Activated naive CD4-positive, alpha-beta T cell treated with anti-CD3 and anti-CD28 coated beads, Interleukin-2, amount 50 U/mL, for 24 hours (primary cell): ENCODE results near the gene RASGEF1B.

ENCODE experiments used
- H3K27ac Mint-ChIP-seq: one replicate; pipeline ENCODE4 v1.8.0; 2021; ENCODE audit warnings: mild to moderate bottlenecking, mixed read lengths
- H3K27me3 Mint-ChIP-seq: one replicate; pipeline ENCODE4 v1.8.0; 2021; ENCODE audit warnings: mixed read lengths
- H3K36me3 Mint-ChIP-seq: one replicate; pipeline ENCODE4 v1.8.0; 2021; ENCODE audit warnings: mixed read lengths
- H3K4me1 Mint-ChIP-seq: one replicate; pipeline ENCODE4 v1.8.0; 2021; ENCODE audit warnings: mixed read lengths
- H3K4me3 Mint-ChIP-seq: one replicate; pipeline ENCODE4 v1.8.0; 2021; ENCODE audit warnings: mild to moderate bottlenecking, mixed read lengths
- H3K9me3 Mint-ChIP-seq: one replicate; pipeline ENCODE4 v1.8.0; 2021; ENCODE audit warnings: mixed read lengths

The RASGEF1B gene

DNA sequence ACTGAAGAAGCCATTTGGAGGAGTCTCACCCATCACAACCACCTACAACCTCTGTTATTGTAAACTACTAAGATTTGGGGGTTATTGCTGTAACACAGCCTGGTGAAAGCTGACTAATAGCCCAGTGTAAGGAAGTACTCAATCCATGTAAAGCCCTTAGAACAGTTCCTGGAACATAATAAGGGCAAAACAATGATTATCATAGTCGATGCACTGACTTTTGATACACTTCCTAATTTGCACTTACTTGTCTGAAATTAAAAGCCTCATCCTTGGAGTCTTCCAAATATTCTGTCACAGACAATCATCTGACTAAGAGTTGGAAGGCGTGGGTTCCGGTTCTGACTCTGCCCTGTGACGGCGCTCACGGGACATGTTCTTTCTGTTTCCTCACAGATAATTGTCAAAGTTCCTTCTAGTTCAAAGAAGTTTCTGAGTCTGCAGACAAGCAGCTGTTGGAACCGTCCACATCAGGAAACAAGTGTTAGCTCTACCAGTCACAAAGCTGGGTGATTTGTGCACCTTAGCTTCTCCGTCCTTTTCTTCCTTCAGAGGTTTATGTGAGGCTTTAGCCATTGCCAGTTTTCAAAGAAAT is 33.4 kb upstream of the RASGEF1B start:
- H3K27me3 Mint-ChIP-seq = no peaks in the 10 kb centered on the region
- H3K36me3 Mint-ChIP-seq = no peaks in the 10 kb centered on the region
- H3K4me1 Mint-ChIP-seq = peaks cover 55% of the 10 kb centered on the region
- no peaks in the 10 kb centered on the region for H3K9me3 Mint-ChIP-seq
- peak overlapping the region; percentile 91 for H3K27ac Mint-ChIP-seq
- peak overlapping the region; percentile 66 for H3K4me3 Mint-ChIP-seq

DNA sequence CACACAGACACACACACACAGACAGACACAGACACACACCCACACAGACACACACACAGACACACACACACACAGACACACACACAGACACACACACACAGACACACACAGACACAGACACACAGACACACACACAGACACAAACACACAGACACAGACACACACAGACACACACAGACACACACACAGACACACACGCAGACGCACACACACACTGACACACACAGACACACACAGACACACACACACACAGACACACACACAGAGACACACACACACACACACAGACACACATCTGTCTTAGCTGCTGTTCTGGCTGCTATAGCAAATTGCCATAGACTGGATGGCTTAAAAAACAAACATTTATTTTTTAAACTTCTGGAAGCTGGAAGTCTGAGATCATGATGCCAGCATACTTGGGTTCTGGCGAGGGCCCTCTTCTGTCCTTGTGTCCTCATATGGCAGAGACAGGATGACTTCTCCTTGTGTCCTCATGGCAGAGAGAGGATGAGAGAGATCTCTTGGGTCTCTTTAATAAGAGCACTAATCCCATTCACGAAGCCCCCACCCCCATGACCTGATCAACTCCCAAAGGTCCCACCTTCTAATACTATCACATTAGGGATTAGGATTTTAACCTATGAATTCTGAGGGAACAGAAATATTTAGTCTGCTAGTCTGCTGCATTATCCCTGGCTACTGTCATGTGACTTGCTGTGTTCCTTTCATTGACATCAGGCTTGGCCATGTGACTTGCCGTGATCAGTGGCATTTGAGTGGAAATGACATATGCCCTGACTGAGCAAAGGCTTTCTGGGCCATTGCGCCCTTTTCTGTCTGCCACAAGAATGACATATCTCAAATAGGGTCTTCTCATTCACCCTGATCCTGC is 32.7 kb upstream of the RASGEF1B start:
- H3K27me3 Mint-ChIP-seq = no peaks in the 10 kb centered on the region
- H3K4me3 Mint-ChIP-seq = peak overlapping the region; percentile 66
- H3K27ac Mint-ChIP-seq = peak overlapping the region; percentile 91
- H3K9me3 Mint-ChIP-seq = no peaks in the 10 kb centered on the region
- peaks cover 61% of the 10 kb centered on the region for H3K4me1 Mint-ChIP-seq
- H3K36me3 Mint-ChIP-seq = no peaks in the 10 kb centered on the region

DNA sequence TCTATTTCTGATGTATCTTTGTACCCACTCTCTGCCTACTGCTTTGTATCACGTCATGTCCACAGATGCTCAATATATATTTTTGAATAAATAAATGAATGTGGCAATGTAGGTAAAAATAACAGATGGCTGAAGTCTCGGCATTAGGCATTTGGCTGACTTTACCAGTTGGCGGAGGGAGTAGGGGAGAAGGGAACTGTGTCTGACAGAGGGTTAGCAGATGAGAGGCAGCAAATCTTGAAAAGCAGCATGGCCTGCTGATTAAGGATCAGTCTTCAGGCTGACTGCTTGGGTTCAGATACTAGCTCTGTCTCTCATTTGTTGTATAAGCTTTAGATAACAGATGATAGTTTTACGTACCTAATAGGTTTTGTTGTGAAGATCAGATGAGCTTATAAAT is 31.9 kb upstream of the RASGEF1B start:
- no peaks in the 10 kb centered on the region for H3K27me3 Mint-ChIP-seq
- H3K27ac Mint-ChIP-seq = peak overlapping the region; percentile 18
- H3K36me3 Mint-ChIP-seq = no peaks in the 10 kb centered on the region
- H3K9me3 Mint-ChIP-seq = no peaks in the 10 kb centered on the region
- no peak overlapping the region for H3K4me3 Mint-ChIP-seq
- H3K4me1 Mint-ChIP-seq = peaks cover 57% of the 10 kb centered on the region

DNA sequence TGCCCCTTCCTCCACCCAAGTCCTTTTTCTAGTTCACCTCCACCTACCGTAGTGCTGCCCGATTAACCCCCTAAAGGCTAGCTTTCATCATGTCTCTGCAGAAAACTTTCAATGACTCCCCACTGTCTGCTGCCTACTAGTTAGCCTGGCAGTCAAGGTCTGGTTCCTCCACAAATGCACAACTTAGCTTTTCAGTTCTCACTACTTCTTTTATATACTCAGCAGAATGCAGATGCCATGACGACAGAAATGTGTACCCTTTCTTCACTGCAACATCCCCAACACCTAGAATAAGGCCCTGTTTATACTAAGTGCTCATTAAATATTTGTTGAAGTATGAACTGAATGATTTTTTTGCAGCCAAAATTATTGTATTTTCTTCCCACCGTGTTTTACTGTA is 30.9 kb upstream of the RASGEF1B start:
- Mint-ChIP-seq H3K36me3 (no peaks in the 10 kb centered on the region), H3K4me3 (no peak overlapping the region), H3K27me3 (no peaks in the 10 kb centered on the region), H3K27ac (peak overlapping the region; percentile 5), H3K4me1 (peaks cover 47% of the 10 kb centered on the region), H3K9me3 (no peaks in the 10 kb centered on the region)

DNA sequence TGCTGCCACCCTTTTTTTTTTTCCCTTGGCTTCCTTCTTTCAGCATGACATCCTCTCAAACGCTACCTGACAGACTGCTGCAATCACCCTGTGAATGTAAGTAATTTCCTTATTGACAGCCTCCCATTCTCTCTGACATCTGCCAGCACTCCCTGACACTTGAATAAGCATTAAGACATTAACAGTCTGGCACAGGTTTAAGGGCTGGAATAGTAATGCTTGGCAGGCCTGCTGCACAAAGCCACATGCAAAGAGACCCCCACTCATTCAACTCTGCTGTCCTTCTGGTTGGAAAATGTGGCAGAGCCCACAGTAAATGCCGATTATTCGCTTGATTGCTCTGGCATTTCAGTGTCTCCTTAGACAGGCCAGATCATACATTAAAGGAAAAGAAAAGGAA is 28.1 kb upstream of the RASGEF1B start:
- Mint-ChIP-seq H3K27ac (no peak overlapping the region), H3K4me3 (no peak overlapping the region), H3K4me1 (peaks cover 35% of the 10 kb centered on the region), H3K36me3 (peaks cover 3% of the 10 kb centered on the region), H3K9me3 (peaks cover 5% of the 10 kb centered on the region), H3K27me3 (no peaks in the 10 kb centered on the region)

DNA sequence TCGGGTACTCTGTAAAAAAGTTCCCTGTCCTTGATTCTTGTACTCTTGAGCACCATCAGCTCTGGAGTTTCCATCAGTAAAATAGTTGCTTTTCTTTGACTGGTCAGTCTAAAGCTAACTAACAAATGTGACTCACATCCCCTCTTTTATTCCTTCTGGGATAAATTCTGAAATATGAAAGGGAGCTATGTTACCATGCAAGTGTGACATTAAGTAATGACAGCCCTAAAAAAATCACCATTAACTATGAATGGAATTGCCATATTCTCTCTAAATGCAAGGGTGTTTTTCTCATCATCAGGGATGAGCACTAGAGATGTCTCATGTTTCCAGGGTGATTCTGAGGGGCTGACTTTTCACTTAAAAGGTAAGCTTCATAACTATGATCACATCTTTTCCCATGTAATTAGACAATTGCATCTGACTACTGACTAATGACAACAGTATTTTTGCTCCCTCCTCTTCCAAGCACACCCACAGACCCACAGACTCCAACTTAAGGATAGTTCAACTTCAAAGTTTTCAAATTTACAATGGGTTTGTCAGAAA is 26.9 kb upstream of the RASGEF1B start:
- H3K27me3 Mint-ChIP-seq = no peaks in the 10 kb centered on the region
- H3K4me1 Mint-ChIP-seq = peaks cover 32% of the 10 kb centered on the region
- H3K9me3 Mint-ChIP-seq = peaks cover 5% of the 10 kb centered on the region
- H3K4me3 Mint-ChIP-seq = no peak overlapping the region
- H3K27ac Mint-ChIP-seq = no peak overlapping the region
- H3K36me3 Mint-ChIP-seq = peaks cover 6% of the 10 kb centered on the region

DNA sequence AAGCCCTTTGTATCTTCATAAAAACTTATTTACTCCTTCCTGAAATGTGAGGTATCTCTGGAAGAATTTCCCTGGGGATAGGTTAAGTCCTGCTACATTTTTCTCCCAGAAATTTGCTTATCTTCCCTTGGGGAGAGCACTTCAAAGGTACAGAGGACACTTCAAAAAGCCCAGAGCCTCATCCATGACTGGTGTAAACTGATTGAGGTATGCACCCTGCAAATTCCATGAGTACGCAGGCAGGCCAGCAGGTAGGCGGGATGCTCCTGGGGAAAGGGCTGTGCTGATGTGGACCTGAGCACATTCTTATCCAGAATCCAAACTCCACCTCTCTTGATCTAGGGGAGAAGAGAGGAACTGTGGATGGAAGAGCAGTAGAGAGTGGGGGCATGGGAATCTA is 26.3 kb upstream of the RASGEF1B start:
- Mint-ChIP-seq H3K27ac (no peak overlapping the region), H3K27me3 (no peaks in the 10 kb centered on the region), H3K9me3 (peaks cover 5% of the 10 kb centered on the region), H3K4me1 (peaks cover 38% of the 10 kb centered on the region), H3K4me3 (no peak overlapping the region), H3K36me3 (peaks cover 6% of the 10 kb centered on the region)

DNA sequence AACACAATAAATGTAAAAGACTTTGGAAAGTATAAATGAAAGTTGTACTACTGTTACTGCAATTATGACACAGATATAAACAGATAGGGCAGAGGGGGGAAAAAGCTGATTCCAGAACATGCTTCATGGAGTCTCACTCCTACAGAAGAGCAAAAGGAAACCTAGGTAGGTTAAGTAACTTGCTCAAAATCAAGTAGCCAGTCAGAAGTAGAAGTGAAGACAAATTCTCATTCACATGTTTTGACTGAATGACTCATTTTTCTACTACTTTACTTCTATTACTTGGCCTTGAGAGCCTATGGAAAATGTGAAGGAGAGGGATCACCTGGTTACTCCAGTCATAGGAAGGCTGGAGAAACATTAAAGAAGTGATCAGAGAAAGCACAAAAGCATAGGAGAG is 23.6 kb upstream of the RASGEF1B start:
- Mint-ChIP-seq H3K36me3 (peaks cover 10% of the 10 kb centered on the region), H3K27me3 (no peaks in the 10 kb centered on the region), H3K27ac (peak overlapping the region; percentile 92), H3K4me3 (peak overlapping the region; percentile 75), H3K4me1 (peaks cover 55% of the 10 kb centered on the region), H3K9me3 (peaks cover 9% of the 10 kb centered on the region)

DNA sequence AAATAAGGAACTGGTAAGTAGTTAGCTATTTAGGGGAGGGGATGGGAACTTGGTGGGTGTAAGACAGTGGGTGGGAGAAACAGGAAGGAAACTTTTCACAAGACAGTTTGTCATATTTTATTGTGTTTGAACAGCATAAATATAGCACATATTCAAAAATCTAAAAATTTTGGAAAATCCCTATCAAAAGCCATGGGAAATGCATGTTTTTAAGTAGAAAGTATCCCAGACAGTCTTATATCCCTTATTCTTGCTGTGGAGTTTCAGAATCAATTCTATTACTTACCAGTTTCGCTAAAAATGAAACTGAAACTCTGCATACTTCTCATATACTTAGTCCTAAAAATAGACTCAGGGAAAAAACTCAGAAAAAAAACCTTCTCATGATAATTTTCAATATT is 22.3 kb upstream of the RASGEF1B start:
- peaks cover 10% of the 10 kb centered on the region for H3K36me3 Mint-ChIP-seq
- H3K27me3 Mint-ChIP-seq = no peaks in the 10 kb centered on the region
- peak overlapping the region; percentile 90 for H3K27ac Mint-ChIP-seq
- H3K4me3 Mint-ChIP-seq = peak overlapping the region; percentile 82
- peaks cover 59% of the 10 kb centered on the region for H3K4me1 Mint-ChIP-seq
- H3K9me3 Mint-ChIP-seq = peaks cover 13% of the 10 kb centered on the region

DNA sequence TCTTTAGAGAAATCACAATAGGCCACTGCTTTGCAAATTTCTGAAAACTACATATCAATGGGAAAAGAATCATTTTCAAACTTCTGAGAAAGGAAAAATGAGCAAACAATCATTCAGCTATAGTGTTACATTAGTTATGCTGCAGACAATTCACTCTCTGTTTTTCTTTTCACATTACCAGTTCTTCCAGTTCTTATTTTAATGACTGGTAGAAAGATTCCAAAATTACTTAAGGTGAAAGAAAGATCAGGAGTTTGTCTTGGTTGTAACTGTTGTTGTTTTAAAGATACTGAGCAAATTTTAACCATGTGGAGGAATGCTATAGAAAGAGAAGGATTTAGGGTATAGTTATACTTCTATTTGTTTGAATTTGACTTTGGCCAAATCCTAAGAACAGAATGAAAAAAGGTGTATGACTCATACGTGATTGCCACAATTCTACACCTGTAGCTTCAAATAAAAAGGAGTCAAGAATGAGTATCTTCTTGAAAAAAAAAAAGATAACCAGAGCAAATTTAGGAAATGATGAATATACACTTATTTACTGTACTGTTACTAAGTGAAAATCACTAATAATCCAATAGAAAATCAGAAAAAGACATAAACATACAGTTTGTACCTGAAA is 21.0 kb upstream of the RASGEF1B start:
- H3K27ac Mint-ChIP-seq = peak overlapping the region; percentile 90
- H3K36me3 Mint-ChIP-seq = peaks cover 12% of the 10 kb centered on the region
- H3K4me1 Mint-ChIP-seq = peaks cover 65% of the 10 kb centered on the region
- H3K27me3 Mint-ChIP-seq = no peaks in the 10 kb centered on the region
- H3K9me3 Mint-ChIP-seq = peaks cover 17% of the 10 kb centered on the region
- peak overlapping the region; percentile 69 for H3K4me3 Mint-ChIP-seq

DNA sequence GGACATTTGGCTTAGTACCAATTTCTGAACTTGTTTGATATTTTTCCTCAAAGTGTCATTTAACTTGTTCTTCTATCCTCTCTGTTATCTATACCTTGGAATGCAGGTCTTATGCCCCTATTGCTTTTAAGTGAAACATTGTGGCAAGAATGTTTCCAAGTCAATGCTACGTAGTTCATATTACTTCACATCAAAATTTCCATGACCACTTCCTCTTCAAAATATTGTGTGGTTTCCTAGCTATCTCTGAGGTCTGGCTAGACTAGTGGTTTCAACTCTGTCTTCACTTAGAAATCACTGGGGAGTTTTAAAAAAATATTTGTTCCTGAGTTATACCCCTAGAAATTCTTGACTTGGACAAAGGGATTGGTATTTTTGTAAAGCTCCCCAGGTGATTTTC is 20.2 kb upstream of the RASGEF1B start:
- Mint-ChIP-seq H3K4me3 (peak overlapping the region; percentile 49), H3K36me3 (peaks cover 12% of the 10 kb centered on the region), H3K9me3 (peaks cover 17% of the 10 kb centered on the region), H3K4me1 (peaks cover 65% of the 10 kb centered on the region), H3K27ac (peak overlapping the region; percentile 94), H3K27me3 (no peaks in the 10 kb centered on the region)

DNA sequence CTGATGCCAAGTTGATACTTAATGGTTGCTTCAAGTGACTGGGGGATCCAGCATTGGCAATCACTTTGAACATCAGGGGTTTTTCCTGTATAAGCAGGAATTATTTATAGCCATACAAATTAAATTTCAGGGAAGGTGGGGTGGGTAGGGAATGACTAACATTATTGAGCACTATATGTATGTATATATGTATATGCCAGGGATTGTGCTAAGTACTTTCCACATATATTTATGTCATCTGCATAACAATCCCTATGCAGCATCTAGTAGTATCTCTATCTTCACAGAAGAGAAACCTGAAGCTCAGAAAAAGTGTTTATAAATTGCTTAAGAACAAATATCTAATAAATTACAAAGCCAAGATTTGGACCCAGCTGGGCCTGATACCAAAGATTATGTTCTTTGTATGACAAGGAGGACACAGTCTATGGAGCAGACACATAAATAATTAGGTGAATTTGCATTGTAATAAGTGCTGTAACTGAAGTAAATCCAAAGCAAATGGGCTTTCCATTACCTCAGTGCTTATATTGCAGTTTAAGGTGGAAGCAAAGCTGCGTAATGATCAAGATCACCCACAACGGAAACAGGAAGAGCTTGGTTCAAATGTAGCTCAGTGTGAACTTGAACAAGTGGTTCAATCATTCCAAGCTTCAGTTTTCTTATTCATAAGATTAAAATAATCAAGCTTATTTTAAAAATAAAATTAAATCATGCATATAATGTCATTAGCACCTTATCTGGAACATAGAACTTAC is 18.9 kb upstream of the RASGEF1B start:
- Mint-ChIP-seq H3K27me3 (no peaks in the 10 kb centered on the region), H3K4me3 (no peak overlapping the region), H3K9me3 (peaks cover 17% of the 10 kb centered on the region), H3K4me1 (peaks cover 63% of the 10 kb centered on the region), H3K36me3 (peaks cover 12% of the 10 kb centered on the region), H3K27ac (peak overlapping the region; percentile 88)

DNA sequence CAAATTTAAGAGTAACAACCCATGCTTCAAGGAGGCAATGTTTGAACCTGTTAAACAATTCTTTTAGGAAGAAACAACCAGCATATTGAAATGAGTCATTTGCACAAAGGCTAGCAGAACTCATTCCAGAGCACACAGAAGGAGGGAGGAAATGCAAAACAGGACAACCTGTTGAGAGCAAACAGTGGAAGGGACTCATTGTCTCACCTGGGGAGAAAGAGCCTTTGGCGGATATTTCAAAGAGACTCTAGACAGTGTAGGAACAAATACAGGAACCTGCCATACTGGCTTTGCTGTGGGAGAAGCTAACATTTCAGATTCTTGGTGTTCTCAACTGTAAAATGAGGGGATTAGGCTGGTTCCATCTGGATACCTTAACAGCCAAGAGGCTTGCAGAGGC is 14.8 kb upstream of the RASGEF1B start:
- H3K27ac Mint-ChIP-seq = no peak overlapping the region
- H3K36me3 Mint-ChIP-seq = peaks cover 3% of the 10 kb centered on the region
- peaks cover 8% of the 10 kb centered on the region for H3K9me3 Mint-ChIP-seq
- H3K4me1 Mint-ChIP-seq = peaks cover 31% of the 10 kb centered on the region
- no peaks in the 10 kb centered on the region for H3K27me3 Mint-ChIP-seq
- no peak overlapping the region for H3K4me3 Mint-ChIP-seq

DNA sequence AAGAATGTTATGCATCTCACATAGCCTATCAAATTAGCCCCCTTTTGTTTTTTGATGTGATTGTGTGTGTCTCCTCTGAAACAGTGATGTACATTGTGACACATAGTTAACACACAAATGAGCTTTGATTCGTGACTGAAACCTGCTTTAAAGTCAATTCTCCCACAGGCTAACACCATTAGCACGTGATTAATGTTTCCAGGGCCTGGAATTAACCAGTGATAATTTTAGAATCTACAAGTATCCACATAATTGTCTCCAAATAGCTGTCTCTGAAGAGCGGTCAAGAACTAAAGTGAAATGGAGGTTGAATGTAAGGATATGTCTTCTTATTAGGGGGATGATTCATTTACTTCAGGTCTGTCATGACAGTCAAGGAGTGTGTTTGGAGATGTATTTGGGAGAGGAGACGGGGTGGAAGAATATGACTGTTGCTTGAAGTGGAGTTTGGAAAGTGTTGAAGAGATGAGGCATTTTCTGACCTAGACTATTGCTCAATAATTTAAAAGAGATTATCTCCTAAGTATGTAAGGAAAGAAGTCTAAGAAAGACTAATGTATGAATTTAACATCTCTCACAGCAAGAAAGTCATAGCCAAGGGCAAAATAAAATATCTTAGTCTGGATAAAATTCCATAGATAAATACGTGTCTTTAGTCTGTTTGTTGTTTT is 13.7 kb upstream of the RASGEF1B start:
- Mint-ChIP-seq H3K9me3 (peaks cover 8% of the 10 kb centered on the region), H3K4me1 (peaks cover 23% of the 10 kb centered on the region), H3K27ac (no peak overlapping the region), H3K36me3 (peaks cover 2% of the 10 kb centered on the region), H3K27me3 (no peaks in the 10 kb centered on the region), H3K4me3 (no peak overlapping the region)

DNA sequence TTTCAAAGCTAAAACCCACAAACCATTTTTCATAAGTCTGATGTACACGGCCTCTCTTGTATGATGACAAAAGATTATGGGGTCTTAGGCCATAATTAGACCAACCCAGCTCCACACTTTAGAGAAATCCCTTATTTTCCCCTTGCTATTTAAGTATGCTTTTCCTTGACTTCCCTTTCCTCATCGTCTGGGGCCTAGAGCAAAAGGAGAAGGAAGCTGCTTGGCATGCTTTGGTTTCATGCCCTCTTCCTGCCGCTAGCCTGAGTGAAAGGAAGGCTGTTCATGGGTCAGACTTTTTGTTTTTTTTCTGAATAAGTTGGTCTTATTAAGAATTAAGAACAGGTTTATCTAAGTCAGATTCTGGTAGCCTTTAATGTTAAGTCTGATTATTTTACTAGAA is 10.6 kb upstream of the RASGEF1B start:
- H3K27ac Mint-ChIP-seq = no peak overlapping the region

More for the DNA sequence above, 10.6 kb upstream of the RASGEF1B start:
- Mint-ChIP-seq H3K9me3 (no peaks in the 10 kb centered on the region), H3K36me3 (no peaks in the 10 kb centered on the region), H3K27me3 (no peaks in the 10 kb centered on the region), H3K4me1 (peaks cover 5% of the 10 kb centered on the region), H3K4me3 (no peak overlapping the region)
